HepG2 (cell line): ENCODE results near the gene TAL2. TPM values are rescaled to one million over a fixed set of nuclear protein-coding genes. Genes with fewer than 3 reads are reported as not detected.

ENCODE experiments used
- ATF1 ChIP-seq: IDR thresholded peaks from 2 replicates; pipeline ENCODE4 v1.6.1; 2016; ENCODE audit warnings: mild to moderate bottlenecking, control low read depth
- PCBP1 ChIP-seq: fragments of 200-400 bp; formaldehyde crosslinking; IDR thresholded peaks from 2 replicates; pipeline ENCODE4 v1.6.1; 2017; ENCODE audit warnings: mild to moderate bottlenecking, low read depth, low read length, borderline replicate concordance
- POLR2G ChIP-seq: fragments of 200-400 bp; formaldehyde crosslinking; IDR thresholded peaks from 2 replicates; pipeline ENCODE4 v1.6.1; 2018; ENCODE audit warnings: mild to moderate bottlenecking, low read depth, low read length, moderate library complexity
- RFXAP ChIP-seq: sonication (generic); formaldehyde crosslinking; IDR thresholded peaks from 2 replicates; pipeline ENCODE4 v1.4.0; 2020; ENCODE audit warnings: missing genetic modification reagents, borderline replicate concordance
- SAFB2 ChIP-seq: sonication (generic); formaldehyde crosslinking; IDR thresholded peaks from 2 replicates; pipeline ENCODE4 v1.5.1; 2020; ENCODE audit warnings: missing genetic modification reagents, low read depth, mild to moderate bottlenecking, borderline replicate concordance
- SATB2 ChIP-seq: sonication (generic); formaldehyde crosslinking; IDR thresholded peaks from 2 replicates; pipeline ENCODE4 v1.5.0; 2020; ENCODE audit warnings: missing genetic modification reagents
- SP2 ChIP-seq: sonication (generic); formaldehyde crosslinking; IDR thresholded peaks from 2 replicates; pipeline ENCODE4 v1.5.1; 2020; ENCODE audit warnings: mild to moderate bottlenecking, missing genetic modification reagents
- SYNCRIP ChIP-seq: fragments of 200-400 bp; formaldehyde crosslinking; IDR thresholded peaks from 2 replicates; pipeline ENCODE4 v1.6.1; 2018; ENCODE audit warnings: mild to moderate bottlenecking, low read depth, low read length; ENCODE audit not compliant: insufficient read depth
- YEATS4 ChIP-seq: sonication (generic); formaldehyde crosslinking; IDR thresholded peaks from 2 replicates; pipeline ENCODE4 v1.4.0; 2020; ENCODE audit warnings: missing genetic modification reagents, borderline replicate concordance
- ZNF772 ChIP-seq: sonication (generic); formaldehyde crosslinking; IDR thresholded peaks from 2 replicates; pipeline ENCODE4 v1.5.0; 2020; ENCODE audit warnings: mild to moderate bottlenecking, missing genetic modification reagents
- polyA plus RNA-seq, 8 experiments: library from polyadenylated mRNA; depleted of rRNA in 3 of 8; stranded (reverse) in 7 of 8; unstranded in 1 of 8; fragments of >200 nt; fragmentation: Illumina TruSeq in 4 of 8; extraction: Trizol in 4 of 8; gene quantifications; 2 replicates each; pipeline versions ENCODE4 v1.2.1 to v1.2.3, GENCODE V29; 2011 to 2016; ENCODE audit warnings: low read depth in 4 of 8, missing spikeins in 1 of 8, mixed read lengths in 1 of 8; ENCODE audit not compliant: insufficient read depth in 1 of 8
- total RNA-seq, 5 experiments: library from RNA; depleted of rRNA; stranded (reverse); fragments of >200 nt; fragmentation: Illumina TruSeq; extraction: Trizol; gene quantifications; 2 replicates each; pipeline ENCODE4 v1.2.3, GENCODE V29; 2016; ENCODE audit warnings: low read depth in 1 of 5
- TF ChIP-seq, protein P1 (sequence below): IDR thresholded peaks from 2 replicates; pipeline ENCODE4 v1.6.1; 2016
- TF ChIP-seq, protein P2 (sequence below): sonication (generic); formaldehyde crosslinking; IDR thresholded peaks from 2 replicates; pipeline ENCODE4 v1.4.0; 2020; ENCODE audit warnings: missing genetic modification reagents; ENCODE audit errors: not compliant biosample characterization
- TF ChIP-seq, protein P3 (sequence below): sonication (generic); formaldehyde crosslinking; IDR thresholded peaks from 2 replicates; pipeline ENCODE4 v1.5.1; 2020; ENCODE audit warnings: missing genetic modification reagents, mild to moderate bottlenecking, borderline replicate concordance
- TF ChIP-seq, protein P4 (sequence below): sonication (generic); formaldehyde crosslinking; IDR thresholded peaks from 2 replicates; pipeline ENCODE4 v1.4.0; 2020; ENCODE audit warnings: missing genetic modification reagents, mild to moderate bottlenecking, borderline replicate concordance
- TF ChIP-seq, protein P5 (sequence below): sonication (generic); formaldehyde crosslinking; IDR thresholded peaks from 2 replicates; pipeline ENCODE4 v1.8.0; 2022; ENCODE audit warnings: missing genetic modification reagents, low read depth, mild to moderate bottlenecking, borderline replicate concordance
- TF ChIP-seq, protein P6 (sequence below): sonication (generic); formaldehyde crosslinking; IDR thresholded peaks from 2 replicates; pipeline ENCODE4 v1.8.1; 2023; ENCODE audit warnings: mild to moderate bottlenecking, inconsistent platforms, moderate library complexity, missing genetic modification reagents, borderline replicate concordance
- TF ChIP-seq, protein P7 (sequence below): sonication (generic); formaldehyde crosslinking; IDR thresholded peaks from 2 replicates; pipeline ENCODE4 v1.8.0; 2022; ENCODE audit warnings: low read depth, missing genetic modification reagents

TAL2 gene
- total and polyA plus RNA-seq, 2 of the 13 experiments (the other 11 are each of a cell fraction or from before 2014, with no cell fraction given): 0.22 TPM; not detected in 1

DNA sequence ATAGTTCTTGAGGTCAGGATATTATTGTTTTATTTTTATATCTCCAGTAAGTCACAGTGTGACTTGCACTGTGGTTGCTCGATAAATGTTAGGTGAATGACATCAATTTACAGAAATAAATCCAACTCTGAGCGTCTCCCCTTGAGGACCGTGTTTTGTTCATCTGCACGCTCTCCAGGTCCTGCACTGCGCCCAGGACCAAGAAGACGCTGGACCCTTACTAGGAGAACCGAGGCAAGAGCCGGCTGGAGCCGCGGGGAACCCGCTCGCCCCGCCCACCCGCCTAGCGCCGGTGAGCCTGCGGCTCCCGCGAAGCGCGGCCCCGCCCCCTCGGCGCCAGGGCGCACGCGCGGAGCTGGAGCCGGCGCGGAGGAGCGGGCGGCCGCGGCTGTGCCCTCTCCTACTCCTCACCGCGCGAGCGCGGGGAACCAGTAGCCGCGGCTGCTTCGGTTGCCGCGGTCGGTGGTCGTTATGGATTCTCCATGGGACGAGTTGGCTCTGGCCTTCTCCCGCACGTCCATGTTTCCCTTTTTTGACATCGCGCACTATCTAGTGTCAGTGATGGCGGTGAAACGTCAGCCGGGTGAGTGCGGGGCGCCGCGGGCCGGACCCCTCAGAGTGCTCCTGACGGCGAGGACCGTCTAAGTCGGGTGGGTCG lies 32.1 kb downstream of the TAL2 start, which contains the start of gene TMEM38B (continued):
- TF ChIP-seq ZNF772 (CRISPR knock-in tag): no peak
- TF ChIP-seq SP2 (CRISPR knock-in tag): no peak
- TF ChIP-seq YEATS4 (CRISPR knock-in tag): no peak
- TF ChIP-seq POLR2G: peak; percentile 59; the same call in 1 of the 2 replicates
- TF ChIP-seq SATB2 (CRISPR knock-in tag): no peak
- no peak for TF ChIP-seq PCBP1
- TF ChIP-seq, protein P1, sequence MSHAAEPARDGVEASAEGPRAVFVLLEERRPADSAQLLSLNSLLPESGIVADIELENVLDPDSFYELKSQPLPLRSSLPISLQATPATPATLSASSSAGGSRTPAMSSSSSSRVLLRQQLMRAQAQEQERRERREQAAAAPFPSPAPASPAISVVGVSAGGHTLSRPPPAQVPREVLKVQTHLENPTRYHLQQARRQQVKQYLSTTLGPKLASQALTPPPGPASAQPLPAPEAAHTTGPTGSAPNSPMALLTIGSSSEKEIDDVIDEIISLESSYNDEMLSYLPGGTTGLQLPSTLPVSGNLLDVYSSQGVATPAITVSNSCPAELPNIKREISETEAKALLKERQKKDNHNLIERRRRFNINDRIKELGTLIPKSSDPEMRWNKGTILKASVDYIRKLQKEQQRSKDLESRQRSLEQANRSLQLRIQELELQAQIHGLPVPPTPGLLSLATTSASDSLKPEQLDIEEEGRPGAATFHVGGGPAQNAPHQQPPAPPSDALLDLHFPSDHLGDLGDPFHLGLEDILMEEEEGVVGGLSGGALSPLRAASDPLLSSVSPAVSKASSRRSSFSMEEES (CRISPR knock-in tag): no peak
- TF ChIP-seq, protein P2, sequence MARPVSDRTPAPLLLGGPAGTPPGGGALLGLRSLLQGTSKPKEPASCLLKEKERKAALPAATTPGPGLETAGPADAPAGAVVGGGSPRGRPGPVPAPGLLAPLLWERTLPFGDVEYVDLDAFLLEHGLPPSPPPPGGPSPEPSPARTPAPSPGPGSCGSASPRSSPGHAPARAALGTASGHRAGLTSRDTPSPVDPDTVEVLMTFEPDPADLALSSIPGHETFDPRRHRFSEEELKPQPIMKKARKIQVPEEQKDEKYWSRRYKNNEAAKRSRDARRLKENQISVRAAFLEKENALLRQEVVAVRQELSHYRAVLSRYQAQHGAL (CRISPR knock-in tag): no peak
- TF ChIP-seq, protein P3, sequence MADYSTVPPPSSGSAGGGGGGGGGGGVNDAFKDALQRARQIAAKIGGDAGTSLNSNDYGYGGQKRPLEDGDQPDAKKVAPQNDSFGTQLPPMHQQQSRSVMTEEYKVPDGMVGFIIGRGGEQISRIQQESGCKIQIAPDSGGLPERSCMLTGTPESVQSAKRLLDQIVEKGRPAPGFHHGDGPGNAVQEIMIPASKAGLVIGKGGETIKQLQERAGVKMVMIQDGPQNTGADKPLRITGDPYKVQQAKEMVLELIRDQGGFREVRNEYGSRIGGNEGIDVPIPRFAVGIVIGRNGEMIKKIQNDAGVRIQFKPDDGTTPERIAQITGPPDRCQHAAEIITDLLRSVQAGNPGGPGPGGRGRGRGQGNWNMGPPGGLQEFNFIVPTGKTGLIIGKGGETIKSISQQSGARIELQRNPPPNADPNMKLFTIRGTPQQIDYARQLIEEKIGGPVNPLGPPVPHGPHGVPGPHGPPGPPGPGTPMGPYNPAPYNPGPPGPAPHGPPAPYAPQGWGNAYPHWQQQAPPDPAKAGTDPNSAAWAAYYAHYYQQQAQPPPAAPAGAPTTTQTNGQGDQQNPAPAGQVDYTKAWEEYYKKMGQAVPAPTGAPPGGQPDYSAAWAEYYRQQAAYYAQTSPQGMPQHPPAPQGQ (CRISPR knock-in tag): no peak
- TF ChIP-seq, protein P4, sequence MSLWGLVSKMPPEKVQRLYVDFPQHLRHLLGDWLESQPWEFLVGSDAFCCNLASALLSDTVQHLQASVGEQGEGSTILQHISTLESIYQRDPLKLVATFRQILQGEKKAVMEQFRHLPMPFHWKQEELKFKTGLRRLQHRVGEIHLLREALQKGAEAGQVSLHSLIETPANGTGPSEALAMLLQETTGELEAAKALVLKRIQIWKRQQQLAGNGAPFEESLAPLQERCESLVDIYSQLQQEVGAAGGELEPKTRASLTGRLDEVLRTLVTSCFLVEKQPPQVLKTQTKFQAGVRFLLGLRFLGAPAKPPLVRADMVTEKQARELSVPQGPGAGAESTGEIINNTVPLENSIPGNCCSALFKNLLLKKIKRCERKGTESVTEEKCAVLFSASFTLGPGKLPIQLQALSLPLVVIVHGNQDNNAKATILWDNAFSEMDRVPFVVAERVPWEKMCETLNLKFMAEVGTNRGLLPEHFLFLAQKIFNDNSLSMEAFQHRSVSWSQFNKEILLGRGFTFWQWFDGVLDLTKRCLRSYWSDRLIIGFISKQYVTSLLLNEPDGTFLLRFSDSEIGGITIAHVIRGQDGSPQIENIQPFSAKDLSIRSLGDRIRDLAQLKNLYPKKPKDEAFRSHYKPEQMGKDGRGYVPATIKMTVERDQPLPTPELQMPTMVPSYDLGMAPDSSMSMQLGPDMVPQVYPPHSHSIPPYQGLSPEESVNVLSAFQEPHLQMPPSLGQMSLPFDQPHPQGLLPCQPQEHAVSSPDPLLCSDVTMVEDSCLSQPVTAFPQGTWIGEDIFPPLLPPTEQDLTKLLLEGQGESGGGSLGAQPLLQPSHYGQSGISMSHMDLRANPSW (CRISPR knock-in tag): no peak
- no peak for TF ChIP-seq SAFB2 (CRISPR knock-in tag)
- TF ChIP-seq ATF1 (CRISPR knock-in tag): no peak
- 0 out of 2 replicates have a peak, but pooled peaks have one; percentile 8 for TF ChIP-seq RFXAP
- no peak for TF ChIP-seq SYNCRIP
- TF ChIP-seq, protein P5, sequence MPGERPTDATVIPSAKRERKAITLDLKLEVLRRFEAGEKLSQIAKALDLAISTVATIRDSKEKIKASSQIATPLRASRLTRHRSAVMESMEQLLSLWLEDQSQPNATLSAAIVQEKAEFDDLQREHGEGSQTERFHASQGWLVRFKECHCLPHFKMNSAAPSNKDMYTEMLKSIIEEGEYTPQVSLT (CRISPR knock-in tag): no peak
- TF ChIP-seq, protein P6, sequence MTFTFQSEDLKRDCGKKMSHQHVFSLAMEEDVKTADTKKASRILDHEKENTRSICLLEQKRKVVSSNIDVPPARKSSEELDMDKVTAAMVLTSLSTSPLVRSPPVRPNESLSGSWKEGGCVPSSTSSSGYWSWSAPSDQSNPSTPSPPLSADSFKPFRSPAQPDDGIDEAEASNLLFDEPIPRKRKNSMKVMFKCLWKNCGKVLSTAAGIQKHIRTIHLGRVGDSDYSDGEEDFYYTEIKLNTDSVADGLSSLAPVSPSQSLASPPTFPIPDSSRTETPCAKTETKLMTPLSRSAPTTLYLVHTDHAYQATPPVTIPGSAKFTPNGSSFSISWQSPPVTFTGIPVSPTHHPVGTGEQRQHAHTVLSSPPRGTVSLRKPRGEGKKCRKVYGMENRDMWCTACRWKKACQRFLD (CRISPR knock-in tag): no peak
- TF ChIP-seq, protein P7, sequence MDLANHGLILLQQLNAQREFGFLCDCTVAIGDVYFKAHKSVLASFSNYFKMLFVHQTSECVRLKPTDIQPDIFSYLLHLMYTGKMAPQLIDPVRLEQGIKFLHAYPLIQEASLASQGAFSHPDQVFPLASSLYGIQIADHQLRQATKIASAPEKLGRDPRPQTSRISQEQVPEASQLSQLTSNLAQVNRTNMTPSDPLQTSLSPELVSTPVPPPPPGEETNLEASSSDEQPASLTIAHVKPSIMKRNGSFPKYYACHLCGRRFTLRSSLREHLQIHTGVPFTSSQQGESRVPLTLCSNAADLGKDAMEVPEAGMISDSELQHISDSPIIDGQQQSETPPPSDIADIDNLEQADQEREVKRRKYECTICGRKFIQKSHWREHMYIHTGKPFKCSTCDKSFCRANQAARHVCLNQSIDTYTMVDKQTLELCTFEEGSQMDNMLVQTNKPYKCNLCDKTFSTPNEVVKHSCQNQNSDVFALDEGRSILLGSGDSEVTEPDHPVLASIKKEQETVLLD (CRISPR knock-in tag): no peak
